Loucy (cell line): ENCODE data around the gene C22orf39.

Experiments
- H2AFZ ChIP-seq: fragments of 200-600 bp; sonication (generic); 2 replicates; pipeline ENCODE4 v1.6.0; 2016; ENCODE audit warnings: antibody characterized with exemption, mild to moderate bottlenecking, low read length, moderate library complexity
- H3F3A ChIP-seq: fragments of 200-600 bp; 2 replicates; pipeline ENCODE4 v1.6.0; 2016; ENCODE audit warnings: antibody characterized with exemption, low read depth, mild to moderate bottlenecking
- H3K27me3 ChIP-seq: fragments of 200-600 bp; sonication (generic); 2 replicates; pipeline ENCODE4 v1.6.1; 2014; ENCODE audit warnings: low read length, mild to moderate bottlenecking; ENCODE audit not compliant: insufficient read depth, poor library complexity, severe bottlenecking
- H3K36me3 ChIP-seq: fragments of 200-600 bp; sonication (generic); 2 replicates; pipeline ENCODE4 v1.6.1; 2016; ENCODE audit warnings: low read length; ENCODE audit not compliant: insufficient read depth
- H3K4me1 ChIP-seq: fragments of 200-600 bp; sonication (generic); 2 replicates; pipeline ENCODE4 v1.5.1; 2014; ENCODE audit warnings: low read length, mild to moderate bottlenecking; ENCODE audit not compliant: insufficient read depth, poor library complexity, severe bottlenecking
- H3K4me2 ChIP-seq: fragments of 200-600 bp; sonication (generic); 2 replicates; pipeline ENCODE4 v1.6.0; 2014; ENCODE audit warnings: antibody characterized with exemption, low read length, low read depth, mild to moderate bottlenecking; ENCODE audit not compliant: poor library complexity, severe bottlenecking
- H3K4me3 ChIP-seq: fragments of 200-600 bp; sonication (generic); 2 replicates; pipeline ENCODE4 v1.5.1; 2014; ENCODE audit warnings: low read length, mild to moderate bottlenecking, mixed read lengths; ENCODE audit not compliant: poor library complexity, severe bottlenecking
- H3K79me2 ChIP-seq: fragments of 200-600 bp; sonication (generic); 2 replicates; pipeline ENCODE4 v1.6.1; 2014; ENCODE audit warnings: low read length; ENCODE audit not compliant: insufficient read depth
- H3K9ac ChIP-seq: fragments of 200-600 bp; sonication (generic); 2 replicates; pipeline ENCODE4 v1.6.0; 2014; ENCODE audit warnings: mild to moderate bottlenecking, low read depth, low read length, moderate library complexity; ENCODE audit not compliant: poor library complexity, severe bottlenecking
- H3K9me2 ChIP-seq: fragments of 200-600 bp; sonication (generic); replicated peaks from 2 replicates; pipeline ENCODE4 v1.6.1; 2016; ENCODE audit warnings: low read depth, low read length, mixed read lengths
- H3K9me3 ChIP-seq: fragments of 200-600 bp; sonication (generic); 2 replicates; pipeline ENCODE4 v1.6.1; 2014; ENCODE audit warnings: mild to moderate bottlenecking, antibody characterized with exemption, low read length, low read depth; ENCODE audit not compliant: insufficient read depth
- H4K20me1 ChIP-seq: fragments of 200-600 bp; sonication (generic); 2 replicates; pipeline ENCODE4 v1.6.0; 2014; ENCODE audit warnings: antibody characterized with exemption, low read length, mild to moderate bottlenecking; ENCODE audit not compliant: insufficient read depth, poor library complexity, severe bottlenecking
- CTCF ChIP-seq: fragments of 200-600 bp; sonication (generic); conservative IDR thresholded peaks from 2 replicates; pipeline ENCODE4 v1.5.1; 2014; ENCODE audit warnings: mild to moderate bottlenecking, antibody characterized with exemption, low read length
- EZH2phosphoT487 ChIP-seq: fragments of 200-600 bp; IDR thresholded peaks from 2 replicates; pipeline ENCODE4 v1.6.1; 2018; ENCODE audit warnings: antibody characterized with exemption, mild to moderate bottlenecking, moderate library complexity, borderline replicate concordance

The C22orf39 gene

GRCh38 chr22:19434401-19434800 lies 13.1 kb downstream of the C22orf39 start:
- H3K4me1 ChIP-seq, result peaks cover 20% of the 10 kb centered on the region
- H3K9me3 ChIP-seq, result no peaks in the 10 kb centered on the region
- peaks cover 32% of the 10 kb centered on the region for H3K79me2 ChIP-seq
- no peaks in the 10 kb centered on the region for H3F3A ChIP-seq
- peaks cover 18% of the 10 kb centered on the region for H4K20me1 ChIP-seq
- H3K4me3 ChIP-seq, result no peak overlapping the region
- no peak overlapping the region for H2AFZ ChIP-seq
- no peak overlapping the region for H3K4me2 ChIP-seq
- TF ChIP-seq CTCF (no peak), EZH2phosphoT487 (no peak)
- H3K27me3 ChIP-seq, result no peaks in the 10 kb centered on the region
- H3K36me3 ChIP-seq, result peaks cover 12% of the 10 kb centered on the region; the same call in 1 of the 2 replicates
- H3K9me2 ChIP-seq, result no peaks in the 10 kb centered on the region
- no peak overlapping the region for H3K9ac ChIP-seq

GRCh38 chr22:19432133-19432851 lies 15.2 kb downstream of the C22orf39 start, which contains the start of gene MRPL40:
Gene MRPL40, plus strand, starts transcription at chr22:19432545. Its CDS starts 10 bp downstream, at chr22:19432555.
- Histone ChIP-seq H3K4me1 (peaks cover 32% of the 10 kb centered on the region), H3K4me2 (peak within 1 kb of the TSS; percentile 80), H3K4me3 (peak within 1 kb of the TSS; percentile 93), H3K9me2 (no peaks in the 10 kb centered on the region), H3K36me3 (peaks cover 12% of the 10 kb centered on the region; the same call in 1 of the 2 replicates), H3K9me3 (no peaks in the 10 kb centered on the region), H3K9ac (peak within 1 kb of the TSS; percentile 96), H3F3A (no peaks in the 10 kb centered on the region), H3K79me2 (peaks cover 53% of the 10 kb centered on the region), H3K27me3 (no peaks in the 10 kb centered on the region), H2AFZ (peak within 1 kb of the TSS; percentile 89), H4K20me1 (peaks cover 35% of the 10 kb centered on the region)
- TF ChIP-seq CTCF (no peak), EZH2phosphoT487 (no peak)

GRCh38 chr22:19431649-19432132 lies 15.8 kb downstream of the C22orf39 start, which contains the start of gene HIRA:
Gene HIRA, minus strand, starts transcription at chr22:19431733. Its CDS starts 257 bp downstream, at chr22:19431476.
- H3K36me3 ChIP-seq, result peaks cover 12% of the 10 kb centered on the region; the same call in 1 of the 2 replicates

More at GRCh38 chr22:19431649-19432132, 15.8 kb downstream of the C22orf39 start, which contains the start of gene HIRA:
- Histone ChIP-seq H3F3A (no peaks in the 10 kb centered on the region), H3K9me2 (no peaks in the 10 kb centered on the region), H3K9ac (peak within 1 kb of the TSS; percentile 96), H3K27me3 (no peaks in the 10 kb centered on the region), H3K4me2 (peak within 1 kb of the TSS; percentile 85), H4K20me1 (peaks cover 35% of the 10 kb centered on the region), H2AFZ (peak within 1 kb of the TSS; percentile 89), H3K4me3 (peak within 1 kb of the TSS; percentile 93), H3K4me1 (peaks cover 32% of the 10 kb centered on the region), H3K9me3 (no peaks in the 10 kb centered on the region), H3K79me2 (peaks cover 59% of the 10 kb centered on the region)
- TF ChIP-seq CTCF (no peak), EZH2phosphoT487 (no peak)
